Measurements from ENCODE around the gene UNC5A.

DNA sequence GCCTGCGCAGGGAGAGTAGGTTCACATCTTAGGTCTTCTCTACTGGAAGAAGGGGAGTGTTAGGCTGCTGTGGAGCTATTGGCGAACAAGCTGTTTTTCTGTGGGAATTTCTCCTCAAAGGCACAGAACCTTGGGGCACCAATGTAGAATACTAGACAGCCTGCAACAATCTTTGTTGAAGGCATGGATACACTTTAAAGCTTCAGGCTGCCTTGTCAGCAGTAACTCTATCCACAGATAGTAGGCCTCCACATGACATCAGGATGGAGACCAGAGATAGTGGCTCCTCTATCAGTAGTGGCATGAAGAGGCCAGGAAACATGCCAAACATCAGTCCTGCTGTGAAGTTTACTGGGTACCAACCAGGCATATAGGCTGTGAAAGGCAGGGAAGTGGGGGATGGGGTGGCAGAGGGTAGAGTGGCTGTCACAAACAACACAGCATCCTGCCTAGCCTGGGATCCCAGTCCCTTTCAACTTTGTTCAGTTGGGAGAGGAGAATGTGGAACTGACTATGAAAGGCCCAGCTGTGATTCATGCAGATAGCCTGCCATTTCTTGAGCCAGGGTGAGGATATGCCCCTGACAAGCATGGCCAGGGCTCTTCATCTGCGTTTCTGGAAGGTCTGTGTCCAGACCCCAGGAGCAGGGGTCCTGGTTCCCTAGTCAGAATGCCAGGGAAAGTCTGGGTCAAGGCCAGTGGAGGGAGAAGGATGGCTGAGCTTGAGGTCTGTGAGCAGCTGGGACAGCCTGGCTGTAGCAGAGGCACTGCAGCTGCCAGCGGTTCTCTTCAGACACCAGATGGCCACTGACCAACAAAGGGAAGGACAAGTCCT is 89.8 kb downstream of the UNC5A start:
- TF ChIP-seq BHLHE40 (IDR thresholded peaks at IDR 0.05; ENCODE audit: borderline replicate concordance) (no peak), FOXM1 (IDR thresholded peaks at IDR 0.05; ENCODE audit: borderline replicate concordance) (no peak), ELF4 (IDR thresholded peaks at IDR 0.05) (no peak)
- TF ChIP-seq, protein P1, sequence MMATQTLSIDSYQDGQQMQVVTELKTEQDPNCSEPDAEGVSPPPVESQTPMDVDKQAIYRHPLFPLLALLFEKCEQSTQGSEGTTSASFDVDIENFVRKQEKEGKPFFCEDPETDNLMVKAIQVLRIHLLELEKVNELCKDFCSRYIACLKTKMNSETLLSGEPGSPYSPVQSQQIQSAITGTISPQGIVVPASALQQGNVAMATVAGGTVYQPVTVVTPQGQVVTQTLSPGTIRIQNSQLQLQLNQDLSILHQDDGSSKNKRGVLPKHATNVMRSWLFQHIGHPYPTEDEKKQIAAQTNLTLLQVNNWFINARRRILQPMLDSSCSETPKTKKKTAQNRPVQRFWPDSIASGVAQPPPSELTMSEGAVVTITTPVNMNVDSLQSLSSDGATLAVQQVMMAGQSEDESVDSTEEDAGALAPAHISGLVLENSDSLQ (IDR thresholded peaks at IDR 0.05) = no peak

Data from HEK293T (cell line).